Measurements from ENCODE around the gene OST4.

DNA sequence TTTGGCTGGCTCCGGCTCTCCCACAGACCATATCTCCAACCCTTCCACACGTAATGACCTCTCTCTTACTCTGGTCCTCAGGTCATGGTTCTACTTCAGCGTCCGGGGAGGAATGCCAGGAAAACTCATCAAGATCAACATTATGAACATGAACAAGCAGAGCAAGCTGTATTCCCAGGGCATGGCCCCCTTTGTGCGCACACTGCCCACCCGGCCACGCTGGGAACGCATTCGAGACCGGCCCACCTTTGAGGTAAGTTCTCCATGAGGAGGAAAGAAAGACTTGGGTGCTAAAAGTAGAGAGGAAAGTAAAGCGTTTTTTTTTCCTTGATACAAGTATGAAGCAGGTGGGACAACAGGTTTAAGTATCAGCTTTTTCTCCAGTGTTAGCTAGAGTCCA, 18.1 kb downstream of the OST4 start:
- TF ChIP-seq POLR2AphosphoS5 (IDR thresholded peaks at IDR 0.05; ENCODE audit: borderline replicate concordance, low read depth, low read length), result no peak
- no peak for TF ChIP-seq EZH2 (IDR thresholded peaks at IDR 0.05)
- no peak for TF ChIP-seq FOXP2 (optimal IDR thresholded peaks at IDR 0.05; ENCODE audit: control extremely low read depth, extremely low read length, insufficient read depth)
